Measurements from ENCODE around the gene IP6K1.

DNA sequence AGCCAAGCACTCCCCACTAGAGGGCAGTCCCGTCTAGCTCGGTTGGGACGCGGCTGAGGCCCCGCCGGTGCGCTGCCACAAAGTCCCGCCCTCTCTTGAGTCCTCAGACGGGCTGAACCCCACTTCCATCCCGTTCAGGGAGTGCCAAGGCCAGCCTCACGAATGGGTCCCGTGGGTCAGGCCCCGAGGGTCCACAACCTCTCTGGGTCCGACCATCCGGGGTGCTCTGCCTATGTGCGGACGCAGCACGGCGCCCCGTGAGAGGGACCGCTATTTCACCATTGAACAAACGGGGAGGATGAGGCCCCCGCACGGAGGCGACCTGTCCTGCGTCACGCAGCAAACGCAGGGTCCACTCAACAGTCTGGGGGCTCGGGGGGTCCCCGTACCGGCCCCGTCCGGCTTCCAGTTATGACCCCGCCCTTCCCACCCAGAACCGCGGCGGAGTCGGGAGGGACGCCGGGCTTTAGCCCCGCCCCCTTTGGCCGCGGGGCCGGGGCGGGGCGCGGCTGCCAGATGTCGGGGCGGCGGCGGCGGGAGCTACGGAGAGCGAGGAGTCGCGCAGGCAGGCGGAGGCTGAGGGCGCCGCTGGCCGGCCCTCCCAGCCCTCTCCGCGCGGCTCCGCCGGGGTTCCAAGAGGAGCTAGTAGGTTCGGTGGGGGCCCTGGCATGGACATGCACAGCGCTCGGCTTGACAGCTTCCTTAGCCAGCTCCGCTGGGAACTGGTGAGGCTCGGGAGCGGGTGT is 16.6 kb upstream of the IP6K1 start, which contains the start of gene INKA1:
- TF ChIP-seq, protein P1, sequence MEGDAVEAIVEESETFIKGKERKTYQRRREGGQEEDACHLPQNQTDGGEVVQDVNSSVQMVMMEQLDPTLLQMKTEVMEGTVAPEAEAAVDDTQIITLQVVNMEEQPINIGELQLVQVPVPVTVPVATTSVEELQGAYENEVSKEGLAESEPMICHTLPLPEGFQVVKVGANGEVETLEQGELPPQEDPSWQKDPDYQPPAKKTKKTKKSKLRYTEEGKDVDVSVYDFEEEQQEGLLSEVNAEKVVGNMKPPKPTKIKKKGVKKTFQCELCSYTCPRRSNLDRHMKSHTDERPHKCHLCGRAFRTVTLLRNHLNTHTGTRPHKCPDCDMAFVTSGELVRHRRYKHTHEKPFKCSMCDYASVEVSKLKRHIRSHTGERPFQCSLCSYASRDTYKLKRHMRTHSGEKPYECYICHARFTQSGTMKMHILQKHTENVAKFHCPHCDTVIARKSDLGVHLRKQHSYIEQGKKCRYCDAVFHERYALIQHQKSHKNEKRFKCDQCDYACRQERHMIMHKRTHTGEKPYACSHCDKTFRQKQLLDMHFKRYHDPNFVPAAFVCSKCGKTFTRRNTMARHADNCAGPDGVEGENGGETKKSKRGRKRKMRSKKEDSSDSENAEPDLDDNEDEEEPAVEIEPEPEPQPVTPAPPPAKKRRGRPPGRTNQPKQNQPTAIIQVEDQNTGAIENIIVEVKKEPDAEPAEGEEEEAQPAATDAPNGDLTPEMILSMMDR (conservative IDR thresholded peaks at IDR 0.05; ENCODE audit: low read length), result peak; percentile 92
- TF ChIP-seq EZH2phosphoT487 (IDR thresholded peaks at IDR 0.05; ENCODE audit: borderline replicate concordance, low read depth, low read length), result no peak
